ENCODE results near the gene LIMS2. TPM values are rescaled to one million over a fixed set of nuclear protein-coding genes. Genes with fewer than 3 reads are reported as not detected.

LIMS2 gene
- polyA plus RNA-seq, 1 experiment: 46.1 TPM

GRCh38 chr2:127704641-127705390, 29.5 kb upstream of the LIMS2 start:
- ChIA-PET CTCF (interaction anchor here (0.6 to 4.7 kb wide), 5 partner anchors 8 to 240 kb away, joined by 3 to 18 read pairs (median 4); partner anchors contain the start of gene IWS1), POLR2A (no interaction called here)
- DNase-seq (ENCODE audit: low read depth): no peak
- no peak overlapping the region for H3K4me3 ChIP-seq (ENCODE audit: low read depth, low read length)
- H3K36me3 ChIP-seq (ENCODE audit: control insufficient read depth, insufficient read depth, low read length): peaks cover 15% of the 10 kb centered on the region
- TF ChIP-seq CTCF (IDR thresholded peaks at IDR 0.05; ENCODE audit: insufficient read depth, low read depth, low read length): no peak
- no peaks in the 10 kb centered on the region for H3K27me3 ChIP-seq (ENCODE audit: control insufficient read depth, insufficient read depth, low read length)

GRCh38 chr2:127703282-127703681, 28.0 kb upstream of the LIMS2 start:
- Histone ChIP-seq H3K27me3 (ENCODE audit: control insufficient read depth, insufficient read depth, low read length) (no peaks in the 10 kb centered on the region), H3K4me3 (ENCODE audit: low read depth, low read length) (no peak overlapping the region), H3K36me3 (ENCODE audit: control insufficient read depth, insufficient read depth, low read length) (peaks cover 8% of the 10 kb centered on the region)
- ChIA-PET CTCF (interaction anchor here (1.1 to 4.7 kb wide), 2 partner anchors 54 to 112 kb away, joined by 3 to 18 read pairs; no protein-coding TSS in a partner anchor), POLR2A (no interaction called here)
- TF ChIP-seq CTCF (IDR thresholded peaks at IDR 0.05; ENCODE audit: insufficient read depth, low read depth, low read length): no peak
- no peak for DNase-seq (ENCODE audit: low read depth)

DNA sequence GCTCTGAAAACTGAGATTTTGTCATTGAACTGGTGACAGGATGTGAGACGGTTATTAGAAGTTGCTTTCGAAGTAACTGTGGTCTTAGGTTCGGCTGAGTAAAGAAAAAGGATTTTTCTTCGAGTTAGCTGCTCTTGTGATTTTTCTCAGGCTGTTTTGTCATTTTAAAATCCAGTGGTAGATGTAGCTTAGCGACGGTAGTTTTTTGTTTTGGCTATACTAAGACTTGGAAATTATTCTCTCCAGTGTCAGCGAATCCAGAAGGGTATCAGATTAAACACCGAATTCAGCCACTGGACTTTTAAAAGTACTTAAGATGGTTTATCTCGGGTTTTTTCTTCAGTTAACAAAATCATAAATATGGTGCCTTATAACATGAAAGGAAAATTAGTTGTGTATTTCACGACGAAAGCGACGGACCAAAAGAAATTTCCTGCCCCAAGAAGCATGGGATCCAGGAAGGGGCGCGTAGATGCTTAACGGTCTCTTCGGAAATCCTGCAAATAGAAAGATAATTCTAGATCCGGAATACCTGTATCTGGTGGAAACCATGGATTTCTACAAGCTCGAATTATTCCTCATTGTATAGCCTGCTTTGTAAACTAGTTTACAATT, 27.2 kb upstream of the LIMS2 start:
- no peak for DNase-seq (ENCODE audit: low read depth)
- ChIA-PET CTCF (interaction anchor here (1.2 to 4.7 kb wide), 3 partner anchors 9 to 155 kb away, joined by 3 to 18 read pairs (median 4); no protein-coding TSS in a partner anchor), POLR2A (no interaction called here)
- H3K4me3 ChIP-seq (ENCODE audit: low read depth, low read length): peak overlapping the region; percentile 56
- peaks cover 6% of the 10 kb centered on the region for H3K36me3 ChIP-seq (ENCODE audit: control insufficient read depth, insufficient read depth, low read length)
- no peak for TF ChIP-seq CTCF (IDR thresholded peaks at IDR 0.05; ENCODE audit: insufficient read depth, low read depth, low read length)
- H3K27me3 ChIP-seq (ENCODE audit: control insufficient read depth, insufficient read depth, low read length): no peaks in the 10 kb centered on the region

- H3K36me3 ChIP-seq (ENCODE audit: control insufficient read depth, insufficient read depth, low read length): peaks cover 6% of the 10 kb centered on the region
- TF ChIP-seq CTCF (IDR thresholded peaks at IDR 0.05; ENCODE audit: insufficient read depth, low read depth, low read length): peak; percentile 40
- H3K27me3 ChIP-seq (ENCODE audit: control insufficient read depth, insufficient read depth, low read length): no peaks in the 10 kb centered on the region
- peak overlapping the region; percentile 56 for H3K4me3 ChIP-seq (ENCODE audit: low read depth, low read length)
- DNase-seq (ENCODE audit: low read depth): no peak
- ChIA-PET POLR2A (interaction anchor here (0.8 kb wide), 1 partner anchor 64 kb away, joined by 3 read pairs; no protein-coding TSS in a partner anchor), CTCF (interaction anchor here (1.2 to 4.7 kb wide), 3 partner anchors 10 to 155 kb away, joined by 3 to 18 read pairs (median 4); no protein-coding TSS in a partner anchor)
These were observed 26.5 kb upstream of the LIMS2 start for GRCh38 chr2:127701651-127702394.

Data from BJ (cell line).